ENCODE measurements around the gene GATD1.

The GATD1 gene

DNA sequence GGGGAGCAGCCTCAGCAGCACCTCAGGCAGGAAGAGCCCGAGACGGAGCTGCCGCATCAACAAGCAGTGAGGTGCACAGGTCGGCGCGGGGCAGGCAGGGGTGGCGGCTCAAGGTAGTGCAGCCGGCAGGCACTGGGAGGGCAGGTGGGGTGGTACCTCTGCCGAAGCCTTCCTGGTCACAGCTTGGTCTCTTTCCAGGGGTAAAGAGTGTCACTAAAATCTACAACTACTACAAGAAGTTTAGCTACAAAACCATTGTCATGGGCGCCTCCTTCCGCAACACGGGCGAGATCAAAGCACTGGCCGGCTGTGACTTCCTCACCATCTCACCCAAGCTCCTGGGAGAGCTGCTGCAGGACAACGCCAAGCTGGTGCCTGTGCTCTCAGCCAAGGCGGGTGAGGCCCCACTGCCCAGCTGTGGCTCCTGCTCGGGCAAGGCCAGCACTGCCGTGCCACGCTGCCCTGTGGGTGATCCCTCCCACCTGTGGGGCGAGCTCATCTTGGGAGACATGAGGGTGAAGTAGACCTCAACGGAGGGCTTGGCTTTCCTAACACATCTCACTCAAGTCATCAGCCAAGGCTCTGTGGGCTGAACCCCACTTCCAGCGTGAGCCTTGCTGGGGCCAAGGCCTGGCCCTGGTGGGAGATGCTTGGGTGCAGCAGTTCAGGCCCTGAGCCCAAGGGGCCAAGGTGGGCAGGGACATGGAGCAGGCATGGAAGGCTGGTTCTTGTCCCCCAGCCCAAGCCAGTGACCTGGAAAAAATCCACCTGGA, 13.6 kb downstream of the GATD1 start:
- TF ChIP-seq CTCF (IDR thresholded peaks at IDR 0.05): no peak
- H3K4me3 Mint-ChIP-seq: no peak overlapping the region
- peaks cover 36% of the 10 kb centered on the region for H3K36me3 Mint-ChIP-seq (ENCODE audit: low read depth)
- no peaks in the 10 kb centered on the region for H3K4me1 Mint-ChIP-seq
- H3K27me3 Mint-ChIP-seq (ENCODE audit: low read depth, poor library complexity): peaks cover 6% of the 10 kb centered on the region
- no peak overlapping the region for H3K27ac Mint-ChIP-seq
- no peaks in the 10 kb centered on the region for H3K9me3 Mint-ChIP-seq
- no peak for DNase-seq

DNA sequence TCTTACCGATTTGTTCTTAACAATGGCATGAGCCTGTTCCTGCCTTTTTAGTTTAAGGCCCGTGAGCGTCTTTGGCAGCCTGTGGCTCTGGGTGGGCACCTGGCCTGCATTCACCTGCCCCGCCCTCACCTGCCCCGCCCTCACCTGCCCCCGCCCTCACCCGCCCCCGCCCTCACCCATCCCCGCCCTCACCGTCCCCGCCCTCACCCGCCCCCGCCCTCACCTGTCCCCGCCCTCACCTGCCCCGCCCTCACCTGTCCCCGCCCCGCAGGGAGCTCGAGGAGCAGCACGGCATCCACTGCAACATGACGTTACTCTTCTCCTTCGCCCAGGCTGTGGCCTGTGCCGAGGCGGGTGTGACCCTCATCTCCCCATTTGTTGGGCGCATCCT, 14.2 kb downstream of the GATD1 start:
- no peaks in the 10 kb centered on the region for H3K4me1 Mint-ChIP-seq
- H3K27ac Mint-ChIP-seq: no peak overlapping the region
- TF ChIP-seq CTCF (IDR thresholded peaks at IDR 0.05): no peak
- H3K36me3 Mint-ChIP-seq (ENCODE audit: low read depth): peaks cover 43% of the 10 kb centered on the region
- peaks cover 6% of the 10 kb centered on the region for H3K27me3 Mint-ChIP-seq (ENCODE audit: low read depth, poor library complexity)
- H3K4me3 Mint-ChIP-seq: no peak overlapping the region
- no peak for DNase-seq
- no peaks in the 10 kb centered on the region for H3K9me3 Mint-ChIP-seq

GRCh38 chr11:762421-763072, 14.7 kb downstream of the GATD1 start:
- no peak for TF ChIP-seq CTCF (IDR thresholded peaks at IDR 0.05)
- Mint-ChIP-seq H3K27me3 (ENCODE audit: low read depth, poor library complexity) (peaks cover 6% of the 10 kb centered on the region), H3K36me3 (ENCODE audit: low read depth) (peaks cover 46% of the 10 kb centered on the region), H3K27ac (no peak overlapping the region), H3K4me3 (no peak overlapping the region), H3K9me3 (no peaks in the 10 kb centered on the region), H3K4me1 (no peaks in the 10 kb centered on the region)
- no peak for DNase-seq

DNA sequence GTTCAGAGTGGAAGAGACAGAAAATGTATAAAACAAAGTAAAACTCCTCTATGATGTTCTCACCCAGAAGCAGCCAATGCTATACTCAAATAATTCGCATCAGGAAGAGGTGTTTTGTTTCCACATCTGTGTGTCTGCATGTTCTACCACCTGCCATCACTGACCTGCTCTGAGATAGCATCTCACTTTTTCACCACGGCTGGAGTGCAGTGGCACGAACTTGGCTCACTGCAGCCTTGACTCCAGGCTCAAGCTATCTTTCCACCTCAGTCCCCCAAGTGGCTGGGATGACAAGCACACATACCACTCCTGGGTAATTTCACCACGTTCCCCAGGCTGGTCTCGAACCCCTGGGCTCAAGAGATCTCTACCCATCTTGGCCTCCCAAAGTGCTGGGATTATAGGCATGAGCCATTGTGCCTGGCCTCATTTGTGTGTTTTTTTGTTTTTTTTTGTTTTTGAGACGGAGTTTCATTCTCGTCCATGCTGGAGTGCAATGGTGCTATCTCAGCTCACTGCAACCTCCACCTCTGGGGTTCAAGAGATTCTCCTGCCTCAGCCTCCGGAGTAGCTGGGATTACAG, 15.7 kb downstream of the GATD1 start:
- Mint-ChIP-seq H3K36me3 (ENCODE audit: low read depth) (peaks cover 49% of the 10 kb centered on the region), H3K27me3 (ENCODE audit: low read depth, poor library complexity) (peaks cover 6% of the 10 kb centered on the region), H3K4me3 (no peak overlapping the region), H3K9me3 (no peaks in the 10 kb centered on the region), H3K4me1 (no peaks in the 10 kb centered on the region), H3K27ac (no peak overlapping the region)
- TF ChIP-seq CTCF (IDR thresholded peaks at IDR 0.05): no peak
- DNase-seq: no peak

DNA sequence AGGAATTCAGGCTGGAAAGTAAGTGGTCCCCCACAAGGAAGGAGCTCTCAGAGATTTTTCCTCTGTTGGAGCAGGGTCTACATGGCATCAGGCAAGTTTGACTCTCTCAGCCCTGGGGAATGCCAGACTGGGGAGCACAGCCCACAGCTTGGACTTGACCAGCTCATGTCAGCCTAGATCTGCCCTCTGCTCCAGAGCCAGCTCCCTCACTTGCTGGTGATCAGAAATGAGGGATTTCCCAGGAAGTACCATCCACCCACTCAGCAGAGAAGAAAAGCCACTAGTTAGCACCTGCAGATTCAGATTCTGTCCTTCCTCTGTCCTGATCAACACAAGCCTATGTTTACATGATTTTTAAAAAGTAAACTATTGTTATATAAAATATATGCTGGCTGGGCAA, 17.1 kb downstream of the GATD1 start:
- no peak for TF ChIP-seq CTCF (IDR thresholded peaks at IDR 0.05)
- Mint-ChIP-seq H3K4me3 (no peak overlapping the region), H3K36me3 (ENCODE audit: low read depth) (peaks cover 45% of the 10 kb centered on the region), H3K27me3 (ENCODE audit: low read depth, poor library complexity) (peaks cover 6% of the 10 kb centered on the region), H3K9me3 (no peaks in the 10 kb centered on the region), H3K4me1 (no peaks in the 10 kb centered on the region), H3K27ac (no peak overlapping the region)
- no peak for DNase-seq

Measured in nephron progenitor cell (in vitro differentiated cells).